IMR-90 (cell line): ENCODE measurements around the gene OAS1. TPM values are rescaled to one million over a fixed set of nuclear protein-coding genes. Genes with fewer than 3 reads are reported as not detected.

ENCODE experiments used
- ATAC-seq: fragments of 200-7000 bp; cut with Tn5 transposase; 2 replicates; pipeline ENCODE4 v1.9.1; 2020; ENCODE audit warnings: low read depth, mild to moderate bottlenecking, moderate library complexity
- BruUV-seq: library from RNA; stranded (reverse); fragments of 400-500 nt; replicated peaks from 2 replicates; lab custom pipeline; 2021; lab: Mats Ljungman, UMichigan
- CTCF ChIA-PET: fragments of 300-600 bp; formaldehyde crosslinking; extraction: SDS; loops from one replicate; lab custom pipeline; 2021; ENCODE audit warnings: antibody characterized with exemption; lab: Yijun Ruan, JAX
- POLR2A ChIA-PET: fragments of 300-600 bp; sonication (Branson Sonifier 250); formaldehyde crosslinking; loops from one replicate; lab custom pipeline; 2022; ENCODE audit warnings: antibody characterized with exemption; ENCODE audit not compliant: unreplicated experiment; lab: Charles Lee
- DNase-seq: peaks from one replicate; pipeline ENCODE4 v3.0.0; 2013
- H2AFZ ChIP-seq: replicated peaks from 2 replicates; pipeline ENCODE3; 2013; ENCODE audit warnings: low read length, mild to moderate bottlenecking; ENCODE audit not compliant: poor library complexity
- H2AK5ac ChIP-seq: 2 replicates; pipeline ENCODE4 v1.6.1; 2013; ENCODE audit warnings: low read depth, low read length, inconsistent platforms
- H2AK9ac ChIP-seq: replicated peaks from 2 replicates; pipeline ENCODE3; 2013; ENCODE audit warnings: mild to moderate bottlenecking, low read depth, low read length, moderate library complexity; ENCODE audit not compliant: poor library complexity
- H2BK120ac ChIP-seq: 2 replicates; pipeline ENCODE4 v1.6.1; 2013; ENCODE audit warnings: low read depth, low read length, inconsistent platforms
- H2BK15ac ChIP-seq: 3 replicates; pipeline ENCODE4 v1.6.1; 2013; ENCODE audit warnings: low read depth, low read length, inconsistent platforms
- H2BK20ac ChIP-seq: 2 replicates; pipeline ENCODE4 v1.6.1; 2013; ENCODE audit warnings: low read depth, mild to moderate bottlenecking, inconsistent platforms, low read length, moderate library complexity
- H2BK5ac ChIP-seq: 2 replicates; pipeline ENCODE4 v1.6.1; 2013; ENCODE audit warnings: mild to moderate bottlenecking, low read depth, low read length, inconsistent platforms; ENCODE audit not compliant: poor library complexity, severe bottlenecking
- H3K14ac ChIP-seq: replicated peaks from 2 replicates; pipeline ENCODE4 v1.6.1; 2013; ENCODE audit warnings: low read depth, low read length, inconsistent platforms
- H3K18ac ChIP-seq: 2 replicates; pipeline ENCODE4 v1.6.1; 2013; ENCODE audit warnings: low read depth, low read length, control low read depth
- H3K23ac ChIP-seq: 2 replicates; pipeline ENCODE4 v1.6.1; 2013; ENCODE audit warnings: low read depth, low read length, inconsistent platforms
- H3K27ac ChIP-seq: 2 replicates; pipeline ENCODE4 v1.5.1; 2013; ENCODE audit warnings: mild to moderate bottlenecking, control low read depth, low read length; ENCODE audit not compliant: insufficient read depth
- H3K27me3 ChIP-seq: 2 replicates; pipeline ENCODE4 v1.6.1; 2013; ENCODE audit warnings: low read length; ENCODE audit not compliant: control insufficient read depth, insufficient read depth
- H3K36me3 ChIP-seq: 2 replicates; pipeline ENCODE4 v1.6.1; 2013; ENCODE audit warnings: low read length, mixed read lengths; ENCODE audit not compliant: control insufficient read depth, insufficient read depth
- H3K4ac ChIP-seq: 2 replicates; pipeline ENCODE4 v1.6.1; 2013; ENCODE audit warnings: low read depth, low read length, inconsistent platforms
- H3K4me1 ChIP-seq: 2 replicates; pipeline ENCODE4 v1.6.1; 2013; ENCODE audit warnings: low read length, mixed read lengths; ENCODE audit not compliant: control insufficient read depth, insufficient read depth
- H3K4me2 ChIP-seq: 2 replicates; pipeline ENCODE4 v1.6.1; 2013; ENCODE audit warnings: low read depth, mild to moderate bottlenecking, control low read depth, low read length, moderate library complexity
- H3K4me3 ChIP-seq: 2 replicates; pipeline ENCODE4 v1.5.1; 2013; ENCODE audit warnings: low read depth, mild to moderate bottlenecking, control low read depth, low read length, moderate library complexity; ENCODE audit not compliant: insufficient read depth
- H3K56ac ChIP-seq: 2 replicates; pipeline ENCODE4 v1.6.1; 2013; ENCODE audit warnings: low read length, inconsistent platforms; ENCODE audit not compliant: insufficient read depth; ENCODE audit errors: extremely low read depth
- H3K79me1 ChIP-seq, 2 experiments: 2 replicates each; pipeline ENCODE4 v1.6.1; 2013; ENCODE audit warnings: low read length in 2 of 2, inconsistent platforms in 1 of 2, low read depth in 1 of 2
- H3K9ac ChIP-seq: 2 replicates; pipeline ENCODE4 v1.6.1; 2013; ENCODE audit warnings: low read depth, low read length, control low read depth
- H3K9me1 ChIP-seq: 2 replicates; pipeline ENCODE4 v1.6.1; 2013; ENCODE audit warnings: low read length, inconsistent platforms; ENCODE audit not compliant: insufficient read depth
- H3K9me3 ChIP-seq: 2 replicates; pipeline ENCODE4 v1.6.1; 2013; ENCODE audit warnings: low read length; ENCODE audit not compliant: control insufficient read depth, insufficient read depth
- H4K20me1 ChIP-seq: 2 replicates; pipeline ENCODE4 v1.6.1; 2013; ENCODE audit warnings: low read length, inconsistent platforms; ENCODE audit not compliant: insufficient read depth
- H4K5ac ChIP-seq: 2 replicates; pipeline ENCODE4 v1.6.1; 2013; ENCODE audit warnings: mild to moderate bottlenecking, low read depth, low read length, control low read depth
- H4K8ac ChIP-seq, 2 experiments: 2 replicates each; pipeline ENCODE4 v1.6.1; 2013; ENCODE audit warnings: low read depth in 2 of 2, low read length in 2 of 2, control low read depth in 1 of 2, inconsistent platforms in 1 of 2
- H4K91ac ChIP-seq: 2 replicates; pipeline ENCODE4 v1.6.1; 2013; ENCODE audit warnings: low read depth, low read length, inconsistent platforms; ENCODE audit not compliant: insufficient read depth
- CEBPB ChIP-seq: IDR thresholded peaks from 2 replicates; pipeline ENCODE4 v1.6.1; 2012; ENCODE audit warnings: low read depth, low read length, improper control_type of control experiment
- CTCF ChIP-seq: conservative IDR thresholded peaks from 2 replicates; pipeline ENCODE4 v1.5.1; 2012; ENCODE audit warnings: mild to moderate bottlenecking, low read depth, low read length, improper control_type of control experiment
- WGBS, 2 experiments: methylation state at CpG; one replicate each; pipeline versions ENCODE4 v1.1.5 to v1.1.7; 2013; ENCODE audit warnings: missing lambda C conversion rate in 2 of 2; ENCODE audit not compliant: insufficient read length in 1 of 2; ENCODE audit errors: extremely low coverage in 2 of 2; 5-methylcytosine and 5-hydroxymethylcytosine counted together
- dilution Hi-C: fragments of 300-500 bp; cut with HindIII; formaldehyde crosslinking; loops from one replicate; pipeline ENCODE4 v1.14.3; 2018; ENCODE audit warnings: low sequenced_read_pairs; ENCODE audit not compliant: unreplicated experiment
- in situ Hi-C: fragments of 300-500 bp; cut with MboI; formaldehyde crosslinking; loops from 3 replicates; pipeline ENCODE4 v1.14.3; 2019; ENCODE audit warnings: low sequenced_read_pairs, inconsistent platforms, mixed read lengths
- intact Hi-C: fragments of 100-400 bp; cut with micrococcal nuclease; formaldehyde crosslinking; loops from 2 replicates; pipeline ENCODE4 v1.10.0; 2022
- polyA plus RNA-seq, 3 experiments: library from polyadenylated mRNA; depleted of rRNA; stranded (reverse); fragments of >200 nt; gene quantifications; 2 replicates each; pipeline ENCODE4 v1.2.3, GENCODE V29; 2012; ENCODE audit warnings: low replicate concordance in 1 of 3
- total RNA-seq: library from RNA; depleted of rRNA; stranded (reverse); fragments of >200 nt; gene quantifications from 2 replicates; pipeline ENCODE4 v1.2.3, GENCODE V29; 2012

OAS1 gene
- total and polyA plus RNA-seq, 2 of the 4 experiments (the other 2 are of a cell fraction): not detected

GRCh38 chr12:112932485-112933128, 25.8 kb downstream of the OAS1 start:
- 33% methylated on average over 3 of the region's 6 CpGs; no CpG with 5 or more reads in 1 of the 2 experiments for WGBS, 2 experiments
- H2BK120ac ChIP-seq: no peak overlapping the region
- ChIA-PET POLR2A (no interaction called here), CTCF (no interaction called here)
- dilution Hi-C loops: no loop called here
- DNase-seq (no peak), ATAC-seq (no peak)
- H2BK15ac ChIP-seq: no peak overlapping the region
- in situ Hi-C loops: no loop called here
- H3K79me1 ChIP-seq: no peaks in the 10 kb centered on the region
- H2AFZ ChIP-seq: no peak overlapping the region
- H3K4ac ChIP-seq: no peak overlapping the region
- no peaks in the 10 kb centered on the region for H3K36me3 ChIP-seq
- no TSS peak for BruUV-seq
- no peak overlapping the region for H3K18ac ChIP-seq
- no peak overlapping the region for H3K14ac ChIP-seq
- H2BK20ac ChIP-seq: no peak overlapping the region
- H4K91ac ChIP-seq: no peak overlapping the region
- H2AK9ac ChIP-seq: no peak overlapping the region
- no peak overlapping the region for H3K4me3 ChIP-seq
- H3K27ac ChIP-seq: no peak overlapping the region
- no peak overlapping the region for H3K9ac ChIP-seq
- no peak overlapping the region for H4K5ac ChIP-seq
- TF ChIP-seq CTCF: no peak
- peak; percentile 62 for TF ChIP-seq CEBPB
- H3K27me3 ChIP-seq: no peaks in the 10 kb centered on the region
- no peak overlapping the region for H2AK5ac ChIP-seq
- no peaks in the 10 kb centered on the region for H3K9me1 ChIP-seq
- intact Hi-C loops: no loop called here
- H4K8ac ChIP-seq: no peak overlapping the region
- no peak overlapping the region for H3K23ac ChIP-seq
- no peak overlapping the region for H2BK5ac ChIP-seq
- no peaks in the 10 kb centered on the region for H3K4me1 ChIP-seq
- no peak overlapping the region for H3K4me2 ChIP-seq
- H3K56ac ChIP-seq: no peak overlapping the region
- no peaks in the 10 kb centered on the region for H3K9me3 ChIP-seq
- H4K20me1 ChIP-seq: no peaks in the 10 kb centered on the region
